ENCODE measurements around the gene C6orf62.

Gene C6orf62

DNA sequence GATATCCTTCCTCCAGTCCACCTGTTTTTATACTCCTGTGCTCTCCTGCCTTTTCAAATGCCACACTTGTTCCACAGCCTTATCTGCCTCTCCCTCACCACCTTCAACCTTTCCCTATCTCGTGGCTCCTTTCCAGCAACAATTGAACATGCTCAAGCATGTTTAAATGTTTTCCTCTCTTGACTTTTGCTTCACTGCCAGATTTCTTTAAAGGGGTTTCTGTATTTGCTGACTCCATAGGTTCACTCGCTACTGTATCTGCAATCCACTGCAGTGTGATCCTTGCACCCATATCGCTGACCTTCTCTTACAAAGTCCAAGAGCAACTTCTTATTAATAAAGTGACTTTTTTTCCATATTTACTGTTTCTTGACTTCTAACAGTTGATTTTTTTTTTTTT, 44.6 kb upstream of the C6orf62 start:
- Histone ChIP-seq H3K27ac (ENCODE audit: low read length) (no peak overlapping the region), H3K27me3 (ENCODE audit: low read depth, low read length) (no peaks in the 10 kb centered on the region), H3K4me1 (ENCODE audit: low read length) (peaks cover 12% of the 10 kb centered on the region), H3K9ac (ENCODE audit: low read length) (no peak overlapping the region), H3K4me3 (ENCODE audit: low read length) (no peak overlapping the region), H3K36me3 (replicated peaks; ENCODE audit: low read depth, low read length) (no peaks in the 10 kb centered on the region), H3K4me2 (ENCODE audit: low read length) (no peak overlapping the region), H3K79me2 (ENCODE audit: low read length) (no peaks in the 10 kb centered on the region), H3K9me3 (ENCODE audit: insufficient read depth, low read length) (no peaks in the 10 kb centered on the region), H4K20me1 (ENCODE audit: insufficient read depth, low read length) (no peaks in the 10 kb centered on the region), H2AFZ (ENCODE audit: low read depth, low read length) (no peak overlapping the region)
- no peak for TF ChIP-seq EZH2phosphoT487 (IDR thresholded peaks at IDR 0.05; ENCODE audit: low read depth)
- TF ChIP-seq, protein P1, sequence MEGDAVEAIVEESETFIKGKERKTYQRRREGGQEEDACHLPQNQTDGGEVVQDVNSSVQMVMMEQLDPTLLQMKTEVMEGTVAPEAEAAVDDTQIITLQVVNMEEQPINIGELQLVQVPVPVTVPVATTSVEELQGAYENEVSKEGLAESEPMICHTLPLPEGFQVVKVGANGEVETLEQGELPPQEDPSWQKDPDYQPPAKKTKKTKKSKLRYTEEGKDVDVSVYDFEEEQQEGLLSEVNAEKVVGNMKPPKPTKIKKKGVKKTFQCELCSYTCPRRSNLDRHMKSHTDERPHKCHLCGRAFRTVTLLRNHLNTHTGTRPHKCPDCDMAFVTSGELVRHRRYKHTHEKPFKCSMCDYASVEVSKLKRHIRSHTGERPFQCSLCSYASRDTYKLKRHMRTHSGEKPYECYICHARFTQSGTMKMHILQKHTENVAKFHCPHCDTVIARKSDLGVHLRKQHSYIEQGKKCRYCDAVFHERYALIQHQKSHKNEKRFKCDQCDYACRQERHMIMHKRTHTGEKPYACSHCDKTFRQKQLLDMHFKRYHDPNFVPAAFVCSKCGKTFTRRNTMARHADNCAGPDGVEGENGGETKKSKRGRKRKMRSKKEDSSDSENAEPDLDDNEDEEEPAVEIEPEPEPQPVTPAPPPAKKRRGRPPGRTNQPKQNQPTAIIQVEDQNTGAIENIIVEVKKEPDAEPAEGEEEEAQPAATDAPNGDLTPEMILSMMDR (IDR thresholded peaks at IDR 0.05; ENCODE audit: low read depth, low read length), result no peak

DNA sequence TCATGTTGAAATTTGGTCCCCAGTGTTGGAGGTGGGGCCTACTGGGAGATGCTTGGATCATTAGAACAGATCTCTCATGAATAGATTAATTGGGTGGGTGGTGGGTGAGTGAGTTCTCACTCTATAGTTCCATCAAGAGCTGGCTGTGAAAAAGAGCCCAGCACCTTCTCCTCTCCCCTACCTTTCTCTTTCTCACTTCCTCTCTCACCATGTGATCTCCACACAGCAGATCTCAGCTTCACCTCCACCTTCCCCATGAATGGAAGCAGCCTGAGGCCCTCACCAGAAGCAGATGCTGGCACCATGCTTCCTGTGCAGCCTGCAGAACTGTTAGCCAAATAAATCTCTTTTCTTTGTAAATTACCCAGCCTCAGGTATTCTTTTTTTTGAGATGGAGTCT, 42.9 kb upstream of the C6orf62 start:
- H3K9me3 ChIP-seq (ENCODE audit: insufficient read depth, low read length), result no peaks in the 10 kb centered on the region
- H3K36me3 ChIP-seq (replicated peaks; ENCODE audit: low read depth, low read length), result no peaks in the 10 kb centered on the region
- H3K4me1 ChIP-seq (ENCODE audit: low read length), result peaks cover 18% of the 10 kb centered on the region
- no peak overlapping the region for H3K4me3 ChIP-seq (ENCODE audit: low read length)
- no peak overlapping the region for H3K27ac ChIP-seq (ENCODE audit: low read length)
- no peaks in the 10 kb centered on the region for H3K79me2 ChIP-seq (ENCODE audit: low read length)
- no peak overlapping the region for H3K9ac ChIP-seq (ENCODE audit: low read length)
- H4K20me1 ChIP-seq (ENCODE audit: insufficient read depth, low read length), result no peaks in the 10 kb centered on the region
- no peak overlapping the region for H2AFZ ChIP-seq (ENCODE audit: low read depth, low read length)
- TF ChIP-seq, protein P1 (IDR thresholded peaks at IDR 0.05; ENCODE audit: low read depth, low read length), result no peak
- no peak for TF ChIP-seq EZH2phosphoT487 (IDR thresholded peaks at IDR 0.05; ENCODE audit: low read depth)
- H3K27me3 ChIP-seq (ENCODE audit: low read depth, low read length), result no peaks in the 10 kb centered on the region
- H3K4me2 ChIP-seq (ENCODE audit: low read length), result no peak overlapping the region; the same call in 1 of the 2 replicates

DNA sequence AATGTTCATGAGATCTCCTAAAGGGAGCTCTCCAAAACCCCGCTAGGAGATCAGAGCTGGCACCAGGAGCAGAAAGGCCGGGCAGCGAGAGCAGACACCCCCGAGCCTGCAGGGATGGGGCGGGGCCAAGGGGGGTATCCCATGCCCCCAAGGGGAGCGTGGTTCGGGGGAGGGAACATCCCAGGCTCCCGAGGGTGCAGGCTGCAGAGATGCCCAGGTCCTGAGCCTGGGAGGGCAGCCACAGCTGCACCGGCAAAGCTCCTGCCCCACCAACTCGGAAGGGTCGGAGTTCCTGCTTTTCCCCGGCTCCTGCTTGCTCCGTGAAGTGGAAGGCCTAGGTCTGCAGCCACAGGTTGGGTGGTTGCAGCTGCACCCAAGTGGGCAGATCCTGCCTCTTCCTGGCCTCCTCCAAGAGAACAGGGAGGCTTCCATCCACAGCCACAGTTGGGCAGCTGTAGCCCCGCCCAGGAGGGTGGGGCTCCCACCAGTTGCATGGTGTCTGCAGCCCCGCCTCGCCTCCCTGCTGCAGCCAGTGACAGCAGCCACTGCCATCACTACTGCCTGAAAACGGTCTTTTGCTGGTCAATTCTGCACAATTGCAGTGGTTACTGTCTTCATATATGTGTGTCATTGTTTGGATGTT, 42.4 kb upstream of the C6orf62 start:
- Histone ChIP-seq H3K4me2 (ENCODE audit: low read length) (no peak overlapping the region; the same call in 1 of the 2 replicates), H3K27ac (ENCODE audit: low read length) (no peak overlapping the region), H3K27me3 (ENCODE audit: low read depth, low read length) (no peaks in the 10 kb centered on the region), H3K36me3 (replicated peaks; ENCODE audit: low read depth, low read length) (no peaks in the 10 kb centered on the region), H3K79me2 (ENCODE audit: low read length) (no peaks in the 10 kb centered on the region), H2AFZ (ENCODE audit: low read depth, low read length) (no peak overlapping the region), H3K9me3 (ENCODE audit: insufficient read depth, low read length) (no peaks in the 10 kb centered on the region), H3K4me3 (ENCODE audit: low read length) (no peak overlapping the region), H4K20me1 (ENCODE audit: insufficient read depth, low read length) (no peaks in the 10 kb centered on the region), H3K4me1 (ENCODE audit: low read length) (peaks cover 18% of the 10 kb centered on the region), H3K9ac (ENCODE audit: low read length) (no peak overlapping the region)
- TF ChIP-seq, protein P1 (IDR thresholded peaks at IDR 0.05; ENCODE audit: low read depth, low read length), result no peak
- TF ChIP-seq EZH2phosphoT487 (IDR thresholded peaks at IDR 0.05; ENCODE audit: low read depth), result no peak

DNA sequence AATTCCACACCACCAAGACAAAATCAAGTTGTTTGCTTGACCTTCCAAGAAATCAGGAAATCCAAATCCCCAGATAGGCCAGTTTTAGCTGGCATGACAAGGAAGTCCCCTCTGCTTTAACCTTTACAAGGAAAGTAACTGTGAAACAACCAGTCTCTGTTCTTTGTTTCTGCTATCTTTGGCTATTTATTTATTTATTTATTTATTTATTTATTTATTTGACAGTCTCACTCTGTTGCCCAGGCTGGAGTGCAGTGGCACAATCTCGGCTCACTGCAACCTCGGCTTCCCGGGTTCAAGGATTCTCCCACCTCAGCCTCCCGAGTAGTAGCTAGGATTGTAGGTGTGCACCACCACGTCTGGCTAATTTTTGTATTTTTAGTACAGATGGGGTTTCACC, 41.3 kb upstream of the C6orf62 start:
- Histone ChIP-seq H2AFZ (ENCODE audit: low read depth, low read length) (no peak overlapping the region), H3K4me1 (ENCODE audit: low read length) (peaks cover 18% of the 10 kb centered on the region), H3K9me3 (ENCODE audit: insufficient read depth, low read length) (no peaks in the 10 kb centered on the region), H4K20me1 (ENCODE audit: insufficient read depth, low read length) (no peaks in the 10 kb centered on the region), H3K27me3 (ENCODE audit: low read depth, low read length) (no peaks in the 10 kb centered on the region), H3K4me3 (ENCODE audit: low read length) (no peak overlapping the region), H3K27ac (ENCODE audit: low read length) (no peak overlapping the region), H3K79me2 (ENCODE audit: low read length) (no peaks in the 10 kb centered on the region), H3K9ac (ENCODE audit: low read length) (no peak overlapping the region), H3K4me2 (ENCODE audit: low read length) (no peak overlapping the region), H3K36me3 (replicated peaks; ENCODE audit: low read depth, low read length) (no peaks in the 10 kb centered on the region)
- TF ChIP-seq EZH2phosphoT487 (IDR thresholded peaks at IDR 0.05; ENCODE audit: low read depth), result no peak
- TF ChIP-seq, protein P1 (IDR thresholded peaks at IDR 0.05; ENCODE audit: low read depth, low read length), result no peak
